HG03196 (cell line): ENCODE results near the gene ZCCHC8.
"Not testable (repeated sequence)": the region's sequence is repeated elsewhere in the genome, so short reads cannot be mapped to it uniquely, and the experiment has no call there.

Source experiments
- ATAC-seq: cut with Tn5 transposase; IDR thresholded peaks from one replicate; pipeline ENCODE4 v1.9.1; 2021; ENCODE audit not compliant: unreplicated experiment

ZCCHC8 gene

DNA sequence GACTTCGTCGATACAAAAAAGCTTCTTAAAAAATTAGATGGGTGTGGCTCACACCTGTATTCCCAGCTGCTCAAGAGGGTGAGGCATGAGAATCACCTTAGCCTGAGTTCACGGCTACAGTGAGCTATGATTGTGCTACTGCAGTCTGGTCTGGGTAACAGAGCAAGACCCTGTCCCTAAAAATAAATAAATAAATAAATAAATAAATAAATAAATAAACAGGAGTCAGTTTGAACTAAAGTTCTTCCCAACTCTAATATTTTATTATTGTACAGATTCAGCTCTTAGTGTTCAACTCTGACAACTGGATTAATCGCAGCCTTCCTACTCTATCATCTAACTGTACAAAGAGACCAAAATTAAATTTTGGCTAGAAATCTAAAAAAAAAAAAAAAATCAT is 65.5 kb downstream of the ZCCHC8 start:
- ATAC-seq: no peak

DNA sequence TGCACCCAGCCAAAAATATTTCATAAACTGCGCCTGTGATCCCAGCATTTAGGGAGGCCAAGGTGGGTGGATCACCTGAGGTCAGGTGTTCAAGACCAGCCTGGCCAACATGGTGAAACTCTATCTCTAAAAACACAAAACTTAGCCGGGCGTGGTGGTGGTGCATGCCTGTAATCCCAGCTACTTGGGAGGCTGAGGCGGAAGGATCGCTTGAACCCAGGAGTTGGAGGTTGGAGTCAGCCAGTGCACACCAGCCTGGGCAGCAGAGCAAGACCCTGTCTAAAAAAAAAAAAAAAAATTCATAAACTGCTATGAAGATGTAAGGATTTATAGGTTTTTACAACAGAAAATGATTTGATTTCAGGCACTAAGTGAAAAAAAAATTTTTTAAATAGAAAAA is 71.7 kb downstream of the ZCCHC8 start:
- not testable (repeated sequence) for ATAC-seq

DNA sequence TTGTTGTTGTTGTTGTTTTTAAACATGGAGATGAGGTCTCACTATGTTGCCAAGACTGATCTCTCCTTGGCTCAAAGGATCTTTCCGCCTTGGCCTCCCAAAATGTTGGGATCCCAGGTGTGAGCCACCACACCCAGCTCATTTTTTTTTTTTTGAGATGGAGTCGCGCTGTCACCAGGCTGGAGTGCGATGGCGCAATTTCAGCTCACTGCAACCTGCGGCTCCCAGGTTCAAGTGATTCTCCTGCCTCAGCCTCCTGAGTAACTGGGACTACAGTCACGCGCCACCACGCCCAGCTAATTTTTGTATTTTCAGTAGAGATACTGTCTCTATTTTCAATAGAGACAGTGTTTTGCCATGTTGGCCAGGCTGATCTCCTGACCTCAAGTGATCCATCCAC is 73.3 kb downstream of the ZCCHC8 start:
- ATAC-seq: no peak

DNA sequence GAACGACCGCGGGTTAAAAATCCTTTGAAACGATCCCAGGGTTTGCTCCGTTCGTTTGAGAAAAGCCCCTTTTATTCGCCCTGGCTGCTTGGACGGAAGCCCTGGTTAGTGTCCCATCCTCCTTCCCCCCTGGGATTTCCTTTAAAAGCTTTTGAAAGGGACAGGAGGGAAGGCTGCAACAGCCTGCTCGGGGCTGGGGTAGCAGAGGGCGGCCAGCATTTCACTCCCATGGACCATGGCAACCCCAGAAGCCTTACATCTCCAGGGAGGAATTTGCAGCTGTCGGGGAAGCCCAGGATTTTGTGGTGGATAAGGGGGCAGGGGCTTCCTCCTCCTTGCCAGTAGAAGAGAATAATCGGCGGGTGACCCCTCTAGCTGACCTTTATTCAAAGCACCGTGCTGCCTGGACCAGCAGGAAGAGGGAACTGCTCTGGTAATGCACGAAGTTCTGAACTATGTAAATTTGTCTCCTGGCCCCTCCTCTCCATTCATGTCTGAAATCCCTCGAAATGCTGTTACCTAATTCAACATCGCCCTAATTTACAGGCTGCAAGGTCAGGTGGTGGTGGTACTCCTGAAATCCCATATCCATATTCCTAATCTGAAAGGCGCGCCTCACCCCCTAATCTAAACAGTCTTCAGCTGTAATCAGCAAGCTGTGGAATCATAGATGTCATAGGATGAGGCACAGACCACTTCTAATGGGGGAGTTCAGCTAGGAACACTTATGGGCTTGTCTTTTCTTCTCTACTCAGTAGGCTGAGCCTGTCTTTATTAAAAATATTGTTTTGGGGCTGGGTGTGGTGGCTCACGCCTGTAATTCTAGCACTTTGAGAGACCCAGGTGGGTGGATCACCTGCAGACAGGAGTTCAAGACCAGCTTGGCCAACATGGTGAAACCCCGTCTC is 77.2 kb downstream of the ZCCHC8 start:
- no peak for ATAC-seq

DNA sequence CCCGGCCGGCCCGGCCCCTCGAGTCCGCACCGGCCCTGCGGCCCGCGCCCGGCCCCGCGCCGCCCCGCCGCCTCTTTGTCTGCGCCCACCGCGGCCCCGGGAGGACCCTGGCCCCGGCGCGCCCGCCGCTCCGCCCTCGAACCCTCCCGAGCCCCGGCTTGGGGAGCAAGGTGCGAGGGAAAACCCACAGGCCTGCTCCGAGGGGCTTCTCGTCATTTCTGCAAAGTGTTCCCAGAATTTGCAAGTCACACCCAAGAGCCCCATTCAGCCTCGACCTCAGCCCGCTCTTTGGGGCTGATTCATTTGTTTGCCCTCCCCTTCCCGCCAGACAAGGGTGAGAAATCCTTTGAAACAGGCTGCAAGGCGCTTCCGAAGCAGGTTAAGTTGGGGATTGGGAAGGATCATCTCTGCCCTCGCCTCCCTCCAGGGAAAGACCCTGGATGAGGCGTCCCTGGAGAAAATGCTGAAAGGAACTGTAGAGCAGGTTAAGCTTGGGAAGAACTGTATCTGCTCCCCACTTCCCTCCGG is 77.9 kb downstream of the ZCCHC8 start:
- peak; percentile 5 for ATAC-seq

DNA sequence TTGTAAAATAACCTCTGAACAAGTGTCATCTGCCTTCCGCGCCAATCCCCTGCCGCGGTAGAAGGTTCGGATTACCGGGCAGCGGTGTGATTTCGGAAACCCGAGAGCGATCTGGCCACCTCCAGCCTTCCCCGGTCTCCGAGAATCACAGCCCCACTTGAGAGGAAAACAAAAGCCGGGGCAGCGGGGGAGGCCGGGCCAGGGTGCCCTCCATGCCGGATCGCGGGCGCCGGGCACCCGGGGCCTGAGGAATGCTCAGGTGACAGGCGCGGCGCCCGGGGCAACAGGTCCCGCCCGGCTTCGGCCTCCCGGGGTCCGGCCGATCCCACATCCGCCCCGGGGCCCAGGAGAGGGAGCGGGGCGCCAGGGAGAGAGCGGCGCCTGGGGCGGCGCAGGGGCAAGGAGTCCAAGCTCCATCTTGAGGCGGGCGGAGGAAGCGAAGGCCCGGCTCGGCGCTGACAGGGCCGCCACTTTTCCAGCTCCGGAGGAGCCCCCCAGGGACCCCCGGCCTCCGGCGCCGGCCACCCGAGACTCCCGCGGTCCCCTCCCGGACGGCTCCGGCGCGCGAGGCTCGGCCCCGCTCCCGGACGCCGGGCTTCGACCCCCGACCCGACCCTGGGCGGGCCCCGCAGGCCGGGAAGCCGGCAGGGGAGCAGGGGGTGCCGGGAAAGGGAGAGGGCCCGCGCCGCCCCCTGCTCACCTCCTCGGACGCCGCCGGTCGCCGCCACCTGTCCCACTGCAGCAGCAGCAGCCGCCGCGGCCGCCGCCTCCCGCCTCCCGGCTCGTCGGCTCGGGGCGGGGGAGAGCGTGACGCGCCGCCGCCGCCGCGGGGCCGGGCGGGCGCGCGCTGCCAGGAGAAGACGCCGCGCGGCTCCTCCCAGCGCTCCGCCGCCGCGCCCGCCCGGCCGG is 78.7 kb downstream of the ZCCHC8 start, which contains the start of gene CLIP1:
CLIP1 (minus strand) TSS at position 849 of the 909 bp plus-strand sequence. CDS start 42,217 bp downstream, outside the sequence.
- peak; percentile 54 for ATAC-seq
